ENCODE measurements around the gene NR1I3.
"Not testable (repeated sequence)": the region's sequence is repeated elsewhere in the genome, so short reads cannot be mapped to it uniquely, and the experiment has no call there.

Gene NR1I3, protein sequence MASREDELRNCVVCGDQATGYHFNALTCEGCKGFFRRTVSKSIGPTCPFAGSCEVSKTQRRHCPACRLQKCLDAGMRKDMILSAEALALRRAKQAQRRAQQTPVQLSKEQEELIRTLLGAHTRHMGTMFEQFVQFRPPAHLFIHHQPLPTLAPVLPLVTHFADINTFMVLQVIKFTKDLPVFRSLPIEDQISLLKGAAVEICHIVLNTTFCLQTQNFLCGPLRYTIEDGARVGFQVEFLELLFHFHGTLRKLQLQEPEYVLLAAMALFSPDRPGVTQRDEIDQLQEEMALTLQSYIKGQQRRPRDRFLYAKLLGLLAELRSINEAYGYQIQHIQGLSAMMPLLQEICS

DNA sequence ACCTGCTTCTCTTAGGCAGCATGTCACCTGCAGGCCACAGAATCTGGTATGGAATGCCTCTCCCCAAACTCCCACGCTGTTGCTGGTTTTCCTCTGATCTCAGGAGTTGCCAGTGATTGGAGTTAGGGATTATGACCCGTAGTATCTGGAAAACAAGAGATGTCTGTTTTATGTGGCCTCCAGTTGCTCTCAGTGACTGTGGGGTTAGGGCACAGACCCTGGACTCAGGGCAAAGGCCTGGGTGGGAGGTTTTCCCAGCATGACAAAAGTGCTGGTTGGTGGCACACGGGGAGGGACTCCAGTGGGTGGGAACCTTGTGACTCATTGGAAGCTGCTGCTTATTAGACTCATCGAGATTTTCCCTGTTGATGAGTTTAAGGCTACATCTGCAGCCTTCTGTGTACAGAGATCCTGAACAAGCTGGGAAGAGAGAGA is at the start of gene NR1I3:
Gene NR1I3 (minus strand): TSS at position 165 of the 435 bp plus-strand sequence. CDS start 1,638 bp downstream, outside the sequence.
- no peak for DNase-seq

DNA sequence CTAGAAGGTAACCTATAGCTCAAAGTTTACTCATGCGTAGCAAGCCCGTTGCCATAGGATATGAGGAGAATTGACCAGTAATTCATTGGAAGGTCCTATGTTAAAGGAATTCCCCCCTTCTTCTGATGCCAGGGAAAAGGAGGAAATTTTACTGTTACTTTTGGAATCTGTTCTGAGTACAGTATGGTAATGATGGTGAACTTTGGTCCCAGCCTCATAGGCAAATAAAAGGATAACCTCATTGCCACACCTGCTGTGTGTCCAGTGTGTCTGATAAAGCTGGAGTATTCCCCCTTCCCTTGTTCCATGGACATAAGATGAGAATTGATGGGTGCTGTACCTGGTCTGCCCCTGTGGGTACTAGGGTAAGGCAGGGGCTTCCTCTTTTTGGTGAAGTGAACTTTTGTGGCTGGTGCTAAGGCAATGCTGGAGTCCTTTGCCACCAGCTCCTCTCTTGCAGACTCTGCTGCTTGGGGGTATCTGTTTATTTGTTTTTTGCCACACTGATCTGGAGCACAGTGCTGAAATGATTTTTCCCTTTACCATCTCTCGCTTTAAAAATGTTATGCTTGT is 49.6 kb upstream of the NR1I3 start:
- DNase-seq, result no peak

DNA sequence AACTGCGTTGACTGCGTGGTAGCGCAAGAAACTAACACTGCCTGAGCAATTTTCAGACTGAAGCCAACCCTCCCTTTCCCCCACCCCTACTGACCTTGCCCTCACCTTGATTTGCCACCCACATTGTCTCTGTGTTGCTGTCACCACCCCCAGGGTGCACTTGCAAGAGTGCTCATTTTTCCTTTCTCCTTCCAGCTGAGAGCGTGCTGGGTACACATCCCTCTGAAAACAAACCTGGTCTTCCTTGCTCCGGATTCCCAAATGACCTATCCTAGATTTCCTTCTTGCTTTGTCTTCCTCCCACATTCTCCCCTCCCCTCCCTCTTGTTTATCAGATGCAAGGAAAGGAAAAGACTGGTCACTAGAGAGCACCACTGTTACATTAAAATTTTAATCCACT is 47.5 kb upstream of the NR1I3 start:
- DNase-seq, result no peak

DNA sequence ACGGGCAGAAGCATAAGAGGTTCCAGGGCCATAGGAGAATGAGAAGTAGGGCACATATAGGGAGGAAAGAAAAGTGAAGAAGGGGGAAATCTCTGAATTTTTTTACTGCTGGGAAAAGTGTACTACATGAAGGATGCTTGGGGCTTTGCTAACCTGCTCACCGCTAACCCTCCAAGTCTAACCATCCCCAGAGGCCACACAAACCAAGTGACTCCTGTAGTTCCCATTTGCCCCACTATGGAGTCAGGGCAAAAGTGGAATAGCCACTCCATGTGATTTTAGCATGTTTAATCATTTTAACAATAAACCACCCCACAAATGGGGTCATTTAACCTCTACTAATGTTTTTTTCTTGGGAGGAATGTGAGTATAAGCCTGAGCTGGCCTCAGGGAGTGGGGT is 47.1 kb upstream of the NR1I3 start:
- DNase-seq, result no peak

DNA sequence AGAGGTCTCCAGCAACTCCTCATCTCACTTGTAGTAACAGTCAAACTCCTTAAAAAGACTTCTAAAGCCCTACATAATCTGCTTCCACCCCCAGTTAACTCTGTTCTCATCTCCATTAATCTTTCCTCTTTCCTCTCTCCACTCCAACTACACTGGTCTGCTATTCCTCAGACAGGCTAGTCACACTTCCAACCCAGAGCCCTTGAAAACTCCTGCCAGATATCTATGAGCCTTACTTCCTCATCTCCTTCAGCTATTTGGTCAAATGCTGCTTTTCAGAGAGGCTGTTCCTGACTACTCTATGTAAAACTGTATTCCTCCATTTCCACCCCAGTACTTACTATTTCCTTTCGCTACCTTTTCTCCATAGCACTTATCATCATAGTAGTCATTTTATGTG is 45.0 kb upstream of the NR1I3 start:
- no peak for DNase-seq

DNA sequence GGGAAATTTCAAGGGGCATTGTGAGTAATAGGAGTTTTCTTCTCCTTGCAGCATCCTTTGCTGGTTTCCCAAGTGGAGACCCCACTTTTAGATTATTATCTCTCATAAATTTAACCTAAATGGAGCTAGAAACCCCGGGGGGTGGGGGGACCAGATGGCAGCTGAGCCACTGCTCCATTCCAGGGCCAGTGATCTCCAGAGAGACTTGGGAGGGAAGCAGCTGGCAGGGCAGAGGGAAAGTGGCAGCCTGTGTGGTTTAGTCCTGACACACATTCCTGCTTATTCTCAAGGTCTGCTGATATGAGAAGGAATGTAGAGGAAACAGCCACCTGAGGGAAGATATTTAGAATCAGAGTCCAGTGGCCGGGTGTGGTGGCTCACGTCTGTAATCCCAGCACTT is 36.9 kb upstream of the NR1I3 start:
- no peak for DNase-seq

DNA sequence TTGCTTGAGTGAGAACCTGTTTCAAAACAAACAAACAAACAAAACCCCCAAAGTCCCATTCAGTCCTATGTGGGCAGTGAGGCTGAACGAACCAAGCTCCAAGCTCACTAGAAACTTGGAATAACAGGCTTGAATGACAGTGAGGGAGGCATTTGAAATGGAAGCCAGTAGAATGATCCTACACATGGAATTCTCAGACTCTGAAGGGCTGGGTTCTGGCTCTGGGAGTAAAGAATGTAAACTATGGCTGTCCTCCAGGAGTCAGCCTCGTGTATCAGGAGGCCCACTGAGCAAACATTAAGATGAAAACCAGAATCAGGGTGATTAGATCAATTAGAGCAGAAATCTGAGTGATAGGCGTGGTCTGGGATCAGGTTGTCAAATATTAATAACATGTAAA is 35.4 kb upstream of the NR1I3 start:
- no peak for DNase-seq

DNA sequence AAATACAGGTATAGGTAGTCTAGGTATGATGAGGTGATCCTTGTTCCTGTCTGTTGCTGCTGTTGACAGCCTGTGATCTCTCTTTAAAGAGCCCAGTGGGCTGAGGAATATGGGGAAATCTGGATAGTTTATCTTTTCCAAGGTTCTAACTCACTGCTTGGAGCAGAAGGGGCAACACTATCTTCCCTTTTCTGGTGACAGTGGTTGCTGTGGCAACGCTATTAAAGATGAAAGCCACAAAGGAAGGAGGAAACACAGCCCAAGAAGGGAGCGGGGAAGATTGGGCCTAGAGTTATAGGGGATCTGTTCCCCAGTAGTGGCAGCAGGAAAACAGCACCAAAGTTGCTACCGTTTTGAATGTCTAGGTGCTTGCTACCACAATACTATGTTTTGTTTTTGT is 29.3 kb upstream of the NR1I3 start:
- peak; percentile 67 for DNase-seq

DNA sequence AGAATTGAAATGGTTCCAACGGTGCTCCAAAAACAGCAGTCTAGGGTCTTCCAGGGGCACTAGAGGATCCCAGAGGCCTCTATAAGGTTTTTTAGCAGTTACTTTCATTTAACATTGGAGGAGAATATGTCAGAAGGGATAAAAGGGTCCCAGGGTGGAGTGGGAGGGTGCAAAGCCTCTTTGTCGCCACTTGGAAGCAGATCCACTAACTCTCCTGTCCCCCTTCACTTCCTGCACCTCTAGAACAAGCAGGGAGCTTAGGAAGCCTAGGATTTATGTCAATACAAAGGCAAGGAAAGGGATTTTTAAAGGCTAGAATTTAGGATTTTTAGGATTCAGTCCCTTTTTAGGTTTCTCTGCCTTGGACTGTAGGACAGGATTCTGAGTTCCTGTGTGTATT is 28.8 kb upstream of the NR1I3 start:
- no peak for DNase-seq

DNA sequence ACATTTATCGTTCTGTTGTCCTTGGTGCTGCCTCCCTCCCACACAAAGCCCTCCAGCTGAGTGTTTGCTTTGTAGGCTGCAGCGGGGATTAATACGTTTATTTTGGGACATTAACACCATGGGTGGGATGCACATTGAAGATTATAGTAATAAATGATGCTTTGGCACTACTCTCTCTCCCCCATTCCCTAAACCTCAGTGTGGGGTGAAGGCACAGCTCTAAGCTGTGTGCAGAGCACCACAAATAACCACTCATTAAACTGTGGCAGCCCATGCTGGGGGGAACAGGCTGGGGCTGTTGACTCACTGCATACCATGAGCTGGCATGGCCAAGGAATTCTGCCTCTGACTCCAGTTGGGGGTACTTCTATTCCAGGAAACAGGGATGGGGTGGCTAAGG is 28.2 kb upstream of the NR1I3 start:
- no peak for DNase-seq

DNA sequence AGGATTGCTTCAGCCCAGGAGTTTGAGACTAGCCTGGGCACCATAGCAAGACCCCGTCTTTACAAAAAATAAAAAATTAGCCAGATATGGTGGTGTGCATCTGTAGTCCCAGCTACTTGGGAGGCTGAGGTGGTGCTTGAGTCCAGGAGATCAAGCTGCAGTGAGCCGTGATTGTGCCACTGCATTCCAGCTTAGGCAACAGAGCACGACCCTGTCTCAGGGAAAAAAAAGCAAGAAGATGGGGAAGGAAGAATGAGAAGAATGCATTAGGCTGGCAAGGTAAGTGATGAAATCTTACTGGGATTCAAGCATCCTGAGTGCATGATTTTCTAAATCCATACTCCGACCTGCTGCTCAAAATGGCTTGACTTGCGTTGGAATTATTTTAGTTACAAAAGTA is 27.3 kb upstream of the NR1I3 start:
- DNase-seq, result no peak

DNA sequence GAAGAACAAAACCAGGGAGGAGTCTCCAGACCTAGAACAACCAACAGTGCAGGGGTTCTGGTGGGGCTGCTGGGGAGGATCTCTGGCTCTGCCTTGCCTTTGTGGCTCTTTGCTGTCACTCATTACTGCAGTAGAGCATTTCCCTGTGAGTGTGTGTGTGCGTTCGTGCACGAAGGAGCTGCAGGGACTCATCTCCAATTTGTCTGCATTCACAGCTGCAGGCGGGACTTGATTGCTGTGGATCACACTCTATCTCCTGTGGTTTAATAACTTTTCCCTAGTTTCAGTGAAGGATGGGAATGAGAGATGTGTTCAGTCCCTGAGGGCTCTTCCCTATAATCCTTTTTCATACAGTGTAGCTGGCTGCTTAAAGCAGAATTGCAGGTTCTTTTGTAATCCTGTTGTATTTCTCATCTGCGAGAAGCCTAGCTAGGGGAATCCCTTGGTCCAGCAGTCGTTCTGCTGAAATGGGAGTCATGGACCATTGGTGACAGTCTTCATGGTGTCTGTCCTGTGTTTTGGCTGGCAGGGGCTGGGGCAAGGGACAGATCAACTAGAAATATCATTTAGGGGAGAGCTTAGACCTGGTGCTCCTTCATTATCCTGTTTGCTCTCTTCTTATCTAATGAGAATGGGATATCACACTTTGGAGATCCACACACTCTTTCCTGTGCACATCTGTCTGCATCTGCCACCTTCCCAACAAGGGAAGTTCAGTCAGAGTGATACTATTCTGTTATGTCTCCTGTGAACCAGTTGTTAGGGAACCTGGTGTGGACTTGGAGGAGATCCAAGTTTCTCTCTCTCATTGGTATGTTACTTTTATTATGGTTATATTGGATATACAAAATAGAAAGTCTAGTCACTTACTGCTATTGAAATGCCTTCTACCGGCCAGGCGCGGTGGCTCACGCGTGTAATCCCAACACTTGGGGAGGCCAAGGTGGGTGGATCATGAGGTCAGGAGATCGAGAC is 23.5 kb upstream of the NR1I3 start:
- DNase-seq, result no peak

DNA sequence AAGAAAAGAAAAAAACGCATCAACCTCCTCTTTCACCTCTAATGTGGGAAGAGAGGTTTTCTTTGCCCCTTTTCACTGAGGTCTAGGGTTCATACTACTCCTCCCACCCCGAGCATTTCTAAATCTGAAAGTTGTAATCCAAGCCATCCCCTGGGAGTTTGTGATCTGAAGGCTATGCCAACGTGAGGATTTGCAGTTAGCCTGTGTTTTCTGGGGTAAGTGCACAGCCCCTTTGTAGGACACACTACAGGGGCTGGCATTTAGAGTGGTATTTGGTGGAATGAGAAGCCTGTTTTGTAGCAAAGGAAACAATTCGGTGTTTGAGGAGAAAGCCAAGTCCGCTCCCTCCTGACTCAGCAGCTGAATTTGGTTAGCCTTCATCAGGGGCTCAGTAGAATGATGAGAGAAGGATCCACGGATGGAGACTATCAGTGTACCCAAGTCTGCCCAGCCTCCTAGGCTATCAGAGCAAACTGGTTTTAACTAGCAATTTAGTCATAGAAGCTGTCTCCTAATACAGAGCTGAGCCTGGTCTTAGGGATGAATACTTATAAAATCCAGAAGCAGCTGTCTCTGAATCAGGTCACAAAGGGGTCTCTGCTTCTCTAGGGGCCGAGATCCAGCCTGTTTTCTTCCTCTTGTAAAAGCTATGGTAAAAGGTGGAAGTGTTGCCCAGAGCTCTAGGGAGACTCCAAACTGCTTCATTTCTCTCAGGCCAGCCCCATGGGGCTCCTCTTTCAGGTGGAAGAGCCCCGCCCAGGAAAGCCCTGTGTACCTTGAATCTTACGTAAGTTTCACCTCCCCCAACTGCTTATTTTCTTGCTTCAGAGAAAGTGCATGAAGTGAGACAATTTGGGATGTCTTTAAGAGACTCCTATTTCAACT is 22.6 kb upstream of the NR1I3 start:
- DNase-seq, result no peak

DNA sequence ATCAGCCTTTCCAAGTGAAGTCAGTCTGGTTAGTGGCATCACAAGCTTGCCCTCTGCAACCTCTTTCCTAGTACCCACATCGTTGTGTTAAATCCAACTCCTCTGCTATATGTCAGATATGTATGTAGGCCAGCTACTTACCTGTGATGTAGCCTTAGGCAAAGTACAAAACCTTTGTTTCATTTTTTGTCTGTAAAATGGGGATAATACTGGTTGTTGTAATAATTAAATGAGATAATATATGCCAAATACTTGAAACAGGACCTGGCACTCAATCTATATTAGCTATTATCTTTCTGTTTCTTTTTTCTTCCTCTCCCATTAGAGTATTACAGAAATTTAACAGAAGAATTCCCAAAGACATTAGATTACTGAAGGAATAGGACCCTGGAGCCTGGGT is 21.8 kb upstream of the NR1I3 start:
- no peak for DNase-seq

DNA sequence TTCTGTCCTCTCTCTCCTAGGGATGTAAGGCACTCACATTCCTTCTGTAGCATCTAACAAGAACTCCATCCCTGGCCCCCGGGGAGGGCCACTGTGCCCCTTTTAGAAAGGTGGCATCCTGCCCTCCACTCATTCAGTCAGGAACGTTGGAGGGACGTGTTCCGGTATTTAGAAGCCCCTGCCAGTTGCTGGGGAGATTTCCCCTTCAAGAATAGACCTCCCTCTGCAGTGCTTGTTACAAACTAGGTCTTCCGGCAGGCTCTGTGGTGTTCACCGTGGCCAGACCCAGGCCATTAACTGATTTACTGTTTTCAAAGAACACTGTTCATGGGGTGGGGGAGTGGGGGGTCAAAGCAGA is 21.3 kb upstream of the NR1I3 start:
- no peak for DNase-seq

DNA sequence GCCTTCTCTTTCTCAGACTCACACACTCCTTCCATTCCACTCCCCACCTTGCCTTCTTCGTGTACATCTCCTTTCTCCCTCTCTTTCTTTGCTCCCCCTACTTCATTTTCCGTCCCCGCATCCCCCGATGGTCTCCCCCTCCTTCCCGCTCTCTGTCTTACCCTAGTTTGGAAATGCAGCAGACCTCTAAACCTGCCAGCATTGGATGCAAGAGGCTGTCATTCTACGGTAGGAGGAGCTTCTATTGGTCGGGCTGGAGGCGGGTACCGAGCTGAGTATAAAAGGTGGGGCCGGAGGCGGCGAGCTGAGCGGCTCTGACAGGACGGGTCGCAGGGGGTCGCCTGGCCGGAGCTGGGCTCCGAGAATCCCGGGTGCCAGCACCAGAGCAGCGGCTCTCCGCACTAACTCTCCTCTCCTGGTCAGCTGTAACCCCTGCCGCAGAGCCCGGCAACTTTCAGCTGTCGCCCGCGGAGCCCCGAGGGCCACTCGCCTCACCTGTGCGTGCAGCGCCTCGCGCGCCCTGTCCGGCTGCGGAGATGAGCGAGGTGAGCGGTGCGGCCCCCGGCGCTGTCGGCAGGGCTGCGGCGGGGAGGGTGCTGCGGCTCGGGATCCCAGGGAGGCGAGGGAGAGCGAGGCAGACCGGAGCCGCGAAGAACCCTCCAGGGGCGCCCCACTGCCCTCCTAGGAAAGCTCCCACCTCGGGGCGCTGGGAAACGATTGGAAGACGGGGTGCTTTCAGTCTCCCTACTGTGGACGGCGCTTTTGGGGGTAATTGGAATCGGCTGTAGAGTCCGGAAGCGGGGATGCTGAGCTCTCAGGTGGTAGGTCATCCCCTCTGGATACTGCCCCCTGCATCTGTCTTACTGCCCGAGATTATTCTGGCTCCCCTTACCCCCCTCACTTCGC is 20.7 kb upstream of the NR1I3 start, which contains the start of gene PCP4L1:
Gene PCP4L1 (plus strand): TSS at position 307 of the 906 bp plus-strand sequence. CDS start 230 bp downstream, at position 537.
- no peak for DNase-seq

DNA sequence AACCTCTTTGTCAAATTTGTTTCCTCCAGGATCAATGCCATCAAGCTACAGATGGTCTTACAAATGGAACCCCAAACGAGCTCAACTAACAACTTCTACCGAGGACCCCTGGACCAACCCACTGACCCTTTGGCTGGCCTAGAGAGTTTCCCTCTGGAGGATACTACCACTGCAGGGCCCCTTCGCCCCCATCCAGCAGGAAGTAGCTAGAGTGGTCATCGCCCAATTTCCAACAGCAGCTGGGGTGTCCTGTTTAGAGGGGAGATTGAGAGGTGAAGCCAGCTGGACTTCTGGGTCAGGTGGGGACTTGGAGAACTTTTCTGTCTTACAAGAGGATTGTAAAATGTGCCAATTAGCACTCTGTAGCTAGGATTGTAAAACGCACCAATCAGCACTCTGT is 19.1 kb upstream of the NR1I3 start:
- peak; percentile 28 for DNase-seq

DNA sequence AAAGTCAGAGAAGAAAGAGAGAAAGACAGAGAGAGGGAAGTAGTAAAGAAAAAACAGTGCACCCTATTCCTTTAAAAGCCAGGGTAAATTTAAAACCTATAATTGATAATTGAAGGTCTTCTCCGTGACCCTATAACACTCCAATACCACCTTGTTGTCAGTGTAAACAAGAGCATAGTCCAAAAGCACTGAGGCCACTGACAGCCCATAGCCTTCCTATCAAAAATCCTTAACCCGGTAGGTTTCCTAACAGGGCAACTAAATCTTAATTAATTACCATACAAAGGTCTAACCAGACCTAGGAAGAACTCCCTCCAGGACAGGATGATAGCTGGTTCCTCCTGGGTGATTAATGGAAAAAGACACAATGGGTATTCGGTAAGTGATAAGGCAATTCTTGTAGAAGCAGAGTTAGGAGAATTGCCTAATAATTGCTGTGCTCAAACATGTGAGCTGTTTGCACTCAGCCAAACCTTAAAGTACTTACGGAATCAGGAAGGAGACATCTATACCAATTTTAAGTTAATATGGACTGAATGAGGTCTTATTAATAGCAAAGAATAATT is 18.0 kb upstream of the NR1I3 start:
- not testable (repeated sequence) for DNase-seq

DNA sequence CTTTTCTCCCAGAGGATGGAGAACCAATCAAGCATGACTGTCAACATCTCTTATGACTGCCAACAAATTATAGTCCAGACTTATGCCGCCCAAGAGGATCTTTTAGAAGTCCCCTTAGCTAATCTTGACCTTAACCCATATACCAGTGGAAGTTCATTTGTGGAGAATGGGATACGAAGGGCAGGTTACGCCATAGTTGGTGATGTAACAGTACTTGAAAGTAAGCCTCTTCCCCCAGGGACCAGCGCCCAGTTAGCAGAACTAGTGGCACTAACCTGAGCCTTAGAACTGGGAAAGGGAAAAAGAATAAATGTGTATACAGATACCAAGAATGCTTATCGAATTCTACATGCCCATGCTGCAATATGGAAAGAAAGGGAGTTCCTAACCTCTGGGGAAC is 17.3 kb upstream of the NR1I3 start:
- DNase-seq, result not testable (repeated sequence)

DNA sequence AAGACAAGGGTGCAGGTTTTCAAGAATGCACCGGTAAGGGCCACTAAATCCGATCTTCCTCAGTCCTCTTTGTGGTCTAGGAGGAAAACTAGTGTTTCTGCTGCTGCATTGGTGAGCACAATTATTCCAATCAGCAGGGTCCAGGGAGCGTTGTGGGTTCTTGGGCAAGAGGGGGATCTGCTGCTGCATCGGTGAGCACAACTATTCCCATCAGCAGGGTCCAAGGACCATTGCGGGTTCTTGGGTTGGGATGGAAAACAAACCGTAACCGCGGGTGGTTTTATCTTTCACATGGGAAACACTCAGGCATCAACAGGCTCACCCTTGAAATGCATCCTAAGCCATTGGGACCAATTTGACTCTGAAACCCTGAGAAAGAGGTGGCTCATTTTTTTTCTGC is 13.6 kb upstream of the NR1I3 start:
- DNase-seq, result no peak

DNA sequence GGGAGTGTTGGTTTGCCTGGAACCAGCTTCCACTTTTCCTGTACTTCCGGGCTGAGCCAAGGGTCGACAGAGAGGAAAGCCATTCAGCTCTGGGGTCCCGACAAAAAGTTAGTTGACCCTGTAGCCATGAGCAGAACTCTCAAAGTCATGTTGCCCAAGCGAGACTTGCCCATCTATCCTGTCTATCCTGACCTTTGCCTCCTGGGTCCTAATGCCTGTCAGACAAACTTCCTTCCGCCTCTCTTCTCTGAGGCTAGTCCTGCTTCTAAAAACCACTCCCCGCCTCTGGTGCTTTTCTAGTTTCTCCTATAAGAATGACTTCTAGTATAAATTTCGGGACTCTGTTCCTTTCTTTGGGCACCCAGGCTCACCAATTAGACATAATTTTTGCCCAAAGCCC is 12.8 kb upstream of the NR1I3 start:
- no peak for DNase-seq

All from OCI-M1 (cell line).